Prostate gland (tissue), 2 donors: ENCODE measurements around the gene ERAL1. TPM values are rescaled to one million over a fixed set of nuclear protein-coding genes. Genes with fewer than 3 reads are reported as not detected.
"Not testable (repeated sequence)": the region's sequence is repeated elsewhere in the genome, so short reads cannot be mapped to it uniquely, and the experiment has no call there.

Source experiments
- DNase-seq: peaks from one replicate; pipeline ENCODE4 v3.0.0-alpha.2; 2019; ENCODE audit warnings: low spot score
- H3K27ac ChIP-seq, 2 donors: fragments of 200-600 bp; sonication (generic); 2 replicates each; pipeline ENCODE4 v1.5.1; 2017 to 2019
- H3K27me3 ChIP-seq: fragments of 200-600 bp; sonication (generic); replicated peaks from 2 replicates; pipeline ENCODE4 v1.5.1; 2019; ENCODE audit not compliant: insufficient read depth
- H3K36me3 ChIP-seq, 2 donors: fragments of 200-600 bp; sonication (generic); 1 replicate in 1 of 2; 2 replicates in 1 of 2; pipeline versions ENCODE4 v1.5.1 to v1.8.1; 2017 to 2019
- H3K4me1 ChIP-seq: fragments of 200-600 bp; sonication (generic); replicated peaks from 2 replicates; pipeline ENCODE4 v1.5.1; 2019
- H3K4me3 ChIP-seq, 2 donors: fragments of 200-600 bp; sonication (generic); 2 replicates each; pipeline ENCODE4 v1.5.1; 2017 to 2019
- H3K9me3 ChIP-seq: fragments of 200-600 bp; sonication (generic); 2 replicates; pipeline ENCODE4 v1.5.1; 2017
- POLR2A ChIP-seq: fragments of 450-650 bp; IDR thresholded peaks from one replicate; pipeline ENCODE4 v1.6.1; 2016; ENCODE audit warnings: antibody characterized with exemption, mild to moderate bottlenecking
- POLR2AphosphoS5 ChIP-seq: sonication (generic); formaldehyde crosslinking; IDR thresholded peaks from one replicate; pipeline ENCODE4 v1.6.1; 2017; ENCODE audit warnings: antibody characterized with exemption
- WGBS: methylation state at CpG from one replicate; pipeline ENCODE4 v1.1.5; 2018; 5-methylcytosine and 5-hydroxymethylcytosine counted together
- intact Hi-C: fragments of 100-400 bp; cut with DNase I; formaldehyde crosslinking; loops from one replicate; pipeline ENCODE4 v1.14.2; 2022
- total RNA-seq, 2 donors: library from RNA; depleted of rRNA; stranded (reverse); fragments of >200 nt; gene quantifications; one replicate each; pipeline ENCODE4 v1.1.0, GENCODE V29; 2016
- TF ChIP-seq, protein P1 (sequence below), 4 experiments: fragments of 200-600 bp in 2 of 4; fragments of 450-650 bp in 2 of 4; sonication (generic) in 2 of 4; IDR thresholded peaks; 1 replicate in 3 of 4; 2 replicates in 1 of 4; pipeline ENCODE4 v1.5.1; 2016 to 2019; ENCODE audit warnings: antibody characterized with exemption in 4 of 4, mild to moderate bottlenecking in 2 of 4, moderate library complexity in 2 of 4

ERAL1 gene
- total RNA-seq, 2 donors from 2014 or later = 49.9 to 70.8 TPM

DNA sequence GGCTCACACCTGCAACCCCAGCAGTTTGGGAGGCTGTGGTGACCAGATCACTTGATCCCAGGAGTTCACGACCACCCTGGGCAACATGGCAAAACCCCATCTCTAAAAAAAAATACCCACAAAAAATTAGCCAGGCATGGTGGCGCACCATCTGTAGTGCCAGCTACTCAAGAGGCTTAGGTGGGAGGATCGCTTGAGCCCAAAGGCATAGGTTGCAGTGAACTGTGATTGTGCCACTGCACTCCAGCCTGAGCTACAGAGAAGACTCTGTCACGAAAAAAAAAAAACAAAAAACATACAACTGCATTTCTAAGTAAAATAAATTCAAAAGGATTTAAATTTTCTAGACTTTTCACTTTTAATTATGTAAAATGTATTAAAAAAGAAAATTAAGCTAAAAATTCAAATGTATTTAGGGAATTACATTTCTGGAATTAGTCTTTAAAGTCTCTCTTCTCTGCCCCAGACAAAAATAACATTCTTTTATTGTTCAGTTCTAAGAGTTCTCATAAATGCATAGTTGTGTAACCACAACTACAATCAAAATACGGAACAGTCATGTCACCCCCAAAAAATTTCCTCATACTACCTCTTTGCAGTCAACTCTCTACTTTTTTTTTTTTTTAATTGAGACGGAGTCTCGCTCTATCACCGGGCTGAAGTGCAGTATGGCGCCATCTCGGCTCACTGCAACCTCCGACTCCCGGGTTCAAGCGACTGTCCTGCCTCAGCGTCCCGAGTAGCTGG, 26.3 kb upstream of the ERAL1 start:
- intact Hi-C loops = no loop called here
- no peak overlapping the region for H3K27ac ChIP-seq
- TF ChIP-seq POLR2AphosphoS5 = no peak
- TF ChIP-seq, protein P1, sequence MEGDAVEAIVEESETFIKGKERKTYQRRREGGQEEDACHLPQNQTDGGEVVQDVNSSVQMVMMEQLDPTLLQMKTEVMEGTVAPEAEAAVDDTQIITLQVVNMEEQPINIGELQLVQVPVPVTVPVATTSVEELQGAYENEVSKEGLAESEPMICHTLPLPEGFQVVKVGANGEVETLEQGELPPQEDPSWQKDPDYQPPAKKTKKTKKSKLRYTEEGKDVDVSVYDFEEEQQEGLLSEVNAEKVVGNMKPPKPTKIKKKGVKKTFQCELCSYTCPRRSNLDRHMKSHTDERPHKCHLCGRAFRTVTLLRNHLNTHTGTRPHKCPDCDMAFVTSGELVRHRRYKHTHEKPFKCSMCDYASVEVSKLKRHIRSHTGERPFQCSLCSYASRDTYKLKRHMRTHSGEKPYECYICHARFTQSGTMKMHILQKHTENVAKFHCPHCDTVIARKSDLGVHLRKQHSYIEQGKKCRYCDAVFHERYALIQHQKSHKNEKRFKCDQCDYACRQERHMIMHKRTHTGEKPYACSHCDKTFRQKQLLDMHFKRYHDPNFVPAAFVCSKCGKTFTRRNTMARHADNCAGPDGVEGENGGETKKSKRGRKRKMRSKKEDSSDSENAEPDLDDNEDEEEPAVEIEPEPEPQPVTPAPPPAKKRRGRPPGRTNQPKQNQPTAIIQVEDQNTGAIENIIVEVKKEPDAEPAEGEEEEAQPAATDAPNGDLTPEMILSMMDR (IDR thresholded peaks at IDR 0.05) = no peak
- no peak for TF ChIP-seq POLR2A
- no peaks in the 10 kb centered on the region for H3K9me3 ChIP-seq
- no peaks in the 10 kb centered on the region for H3K36me3 ChIP-seq
- no peaks in the 10 kb centered on the region for H3K4me1 ChIP-seq
- H3K27me3 ChIP-seq = no peaks in the 10 kb centered on the region
- no peak overlapping the region for H3K4me3 ChIP-seq
- 87% methylated on average over 15 of the region's 15 CpGs for WGBS
- DNase-seq = no peak

DNA sequence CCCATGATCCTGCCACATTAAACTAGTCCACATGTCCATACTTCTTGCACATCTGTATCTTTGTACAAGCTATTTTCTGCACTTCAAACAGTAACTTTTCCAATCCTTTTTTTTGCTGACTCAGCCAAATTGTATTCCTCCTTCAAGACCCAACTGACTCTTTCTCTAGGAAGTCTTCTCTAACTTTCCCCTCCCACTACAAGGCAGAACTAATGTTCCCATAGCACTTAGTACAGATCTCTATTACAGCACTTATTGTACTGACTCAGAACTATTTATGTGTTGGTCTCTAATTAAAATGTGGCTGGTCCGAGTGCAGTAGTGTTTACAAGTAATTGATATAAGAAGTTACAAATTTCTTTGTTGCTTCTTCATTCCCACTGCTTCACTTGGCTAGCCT, 20.4 kb upstream of the ERAL1 start:
- TF ChIP-seq POLR2A (no peak), POLR2AphosphoS5 (no peak)
- TF ChIP-seq, protein P1 (IDR thresholded peaks at IDR 0.05) = no peak
- Histone ChIP-seq H3K9me3 (no peaks in the 10 kb centered on the region), H3K27ac (no peak overlapping the region), H3K36me3 (no peaks in the 10 kb centered on the region), H3K27me3 (no peaks in the 10 kb centered on the region), H3K4me1 (no peaks in the 10 kb centered on the region), H3K4me3 (no peak overlapping the region)
- DNase-seq = no peak
- intact Hi-C loops = no loop called here
- 97% methylated on average over 1 of the region's 1 CpG for WGBS

DNA sequence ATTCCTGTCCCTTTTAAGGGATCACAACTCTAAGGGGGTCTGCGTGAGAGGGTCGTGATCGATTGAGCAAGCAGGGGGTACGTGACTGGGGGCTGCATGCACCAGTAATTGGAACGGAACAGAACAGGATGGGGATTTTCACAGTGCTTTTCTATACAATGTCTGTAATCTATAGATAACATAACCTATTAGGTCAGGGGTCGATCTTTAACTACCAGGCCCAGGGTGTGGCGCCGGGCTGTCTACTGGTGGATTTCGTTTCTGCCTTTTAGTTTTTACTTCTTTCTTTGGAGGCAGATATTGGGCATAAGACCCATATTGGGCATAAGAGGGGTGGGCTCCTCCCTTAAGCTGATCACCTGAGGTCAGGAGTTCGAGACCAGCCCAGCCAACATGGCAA, 18.3 kb upstream of the ERAL1 start:
- H3K4me3 ChIP-seq, H3K27me3 ChIP-seq, H3K27ac ChIP-seq, intact Hi-C loops, H3K36me3 ChIP-seq, H3K9me3 ChIP-seq, DNase-seq, H3K4me1 ChIP-seq: not testable (repeated sequence)
- WGBS = 96% methylated on average over 10 of the region's 10 CpGs

DNA sequence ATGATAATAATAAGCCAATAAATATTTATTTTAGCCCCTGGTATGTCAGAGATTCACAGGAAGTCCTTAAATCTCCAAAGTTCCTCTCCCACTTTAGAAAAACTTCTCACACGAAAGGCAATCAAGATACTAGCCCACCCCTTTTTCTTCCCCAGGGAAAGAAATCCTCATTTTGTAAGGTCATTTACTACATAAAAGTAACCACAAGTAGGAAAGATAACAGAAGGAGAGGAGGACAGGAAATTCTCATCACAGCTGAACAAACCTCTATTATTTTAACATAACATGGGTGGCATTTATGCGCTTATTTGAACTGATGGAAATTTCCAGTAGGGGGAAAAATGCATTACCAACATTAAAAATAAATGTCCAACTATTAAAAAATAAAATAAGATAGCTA, 15.6 kb upstream of the ERAL1 start:
- Histone ChIP-seq H3K27me3 (no peaks in the 10 kb centered on the region), H3K9me3 (no peaks in the 10 kb centered on the region), H3K27ac (no peak overlapping the region), H3K4me3 (no peak overlapping the region), H3K36me3 (no peaks in the 10 kb centered on the region), H3K4me1 (no peaks in the 10 kb centered on the region)
- intact Hi-C loops = no loop called here
- TF ChIP-seq POLR2AphosphoS5 (no peak), POLR2A (no peak)
- TF ChIP-seq, protein P1 (IDR thresholded peaks at IDR 0.05) = no peak
- no peak for DNase-seq
- WGBS = 86% methylated on average over 2 of the region's 2 CpGs

DNA sequence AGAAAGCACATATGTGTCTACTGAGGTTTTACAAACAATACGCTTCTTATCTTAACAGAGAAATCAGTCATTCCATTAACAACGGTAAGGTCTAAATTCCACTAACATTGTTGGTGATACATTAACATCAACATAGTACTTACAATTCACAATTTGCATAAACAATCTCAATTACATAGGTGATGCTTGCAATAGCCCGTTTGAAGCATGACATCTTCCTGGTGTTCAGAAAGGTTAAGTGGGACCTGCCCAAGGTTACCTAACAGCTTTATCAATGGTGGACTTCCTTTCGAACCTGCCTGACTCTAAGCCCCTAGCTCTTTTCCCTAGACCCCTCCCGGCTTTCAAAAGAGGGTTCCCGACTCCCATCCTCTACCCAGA, 12.9 kb upstream of the ERAL1 start:
- no peak for DNase-seq
- Histone ChIP-seq H3K27me3 (no peaks in the 10 kb centered on the region), H3K9me3 (no peaks in the 10 kb centered on the region), H3K36me3 (no peaks in the 10 kb centered on the region), H3K4me3 (peak overlapping the region; percentile 55 to 61), H3K27ac (peak overlapping the region; percentile 68 to 74), H3K4me1 (no peaks in the 10 kb centered on the region)
- 0% methylated on average over 6 of the region's 6 CpGs for WGBS
- TF ChIP-seq POLR2AphosphoS5 (no peak), POLR2A (no peak)
- TF ChIP-seq, protein P1 (IDR thresholded peaks at IDR 0.05) = no peak
- intact Hi-C loops = no loop called here
